Sigmoid colon (tissue), 4 donors: ENCODE measurements around the gene TRIM14.

Experiments
- POLR2A ChIP-seq, 2 donors: fragments of 450-650 bp; IDR thresholded peaks; one replicate each; pipeline ENCODE4 v1.6.1; 2016; ENCODE audit warnings: antibody characterized with exemption in 2 of 2, mild to moderate bottlenecking in 2 of 2, moderate library complexity in 2 of 2
- POLR2AphosphoS5 ChIP-seq, 4 donors: sonication (generic); formaldehyde crosslinking; IDR thresholded peaks; one replicate each; pipeline ENCODE4 v1.6.1; 2017; ENCODE audit warnings: antibody characterized with exemption in 4 of 4
- TF ChIP-seq, protein P1 (sequence below), 4 experiments: fragments of 450-650 bp in 3 of 4; fragments of 200-600 bp in 1 of 4; IDR thresholded peaks; one replicate each; pipeline ENCODE4 v1.5.1; 2016 to 2019; ENCODE audit warnings: antibody characterized with exemption in 4 of 4, mild to moderate bottlenecking in 3 of 4, moderate library complexity in 2 of 4

DNA sequence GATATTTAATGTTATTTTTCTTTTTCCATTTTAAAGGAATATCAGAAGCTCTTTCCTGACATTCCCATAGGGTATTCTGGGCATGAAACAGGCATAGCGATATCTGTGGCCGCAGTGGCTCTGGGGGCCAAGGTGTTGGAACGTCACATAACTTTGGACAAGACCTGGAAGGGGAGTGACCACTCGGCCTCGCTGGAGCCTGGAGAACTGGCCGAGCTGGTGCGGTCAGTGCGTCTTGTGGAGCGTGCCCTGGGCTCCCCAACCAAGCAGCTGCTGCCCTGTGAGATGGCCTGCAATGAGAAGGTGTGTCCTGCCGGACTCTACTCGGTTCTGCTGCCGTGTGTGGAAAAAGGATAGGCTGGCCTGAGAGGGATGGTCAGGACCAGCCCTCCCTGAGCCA lies 38.2 kb downstream of the TRIM14 start:
- TF ChIP-seq, protein P1, sequence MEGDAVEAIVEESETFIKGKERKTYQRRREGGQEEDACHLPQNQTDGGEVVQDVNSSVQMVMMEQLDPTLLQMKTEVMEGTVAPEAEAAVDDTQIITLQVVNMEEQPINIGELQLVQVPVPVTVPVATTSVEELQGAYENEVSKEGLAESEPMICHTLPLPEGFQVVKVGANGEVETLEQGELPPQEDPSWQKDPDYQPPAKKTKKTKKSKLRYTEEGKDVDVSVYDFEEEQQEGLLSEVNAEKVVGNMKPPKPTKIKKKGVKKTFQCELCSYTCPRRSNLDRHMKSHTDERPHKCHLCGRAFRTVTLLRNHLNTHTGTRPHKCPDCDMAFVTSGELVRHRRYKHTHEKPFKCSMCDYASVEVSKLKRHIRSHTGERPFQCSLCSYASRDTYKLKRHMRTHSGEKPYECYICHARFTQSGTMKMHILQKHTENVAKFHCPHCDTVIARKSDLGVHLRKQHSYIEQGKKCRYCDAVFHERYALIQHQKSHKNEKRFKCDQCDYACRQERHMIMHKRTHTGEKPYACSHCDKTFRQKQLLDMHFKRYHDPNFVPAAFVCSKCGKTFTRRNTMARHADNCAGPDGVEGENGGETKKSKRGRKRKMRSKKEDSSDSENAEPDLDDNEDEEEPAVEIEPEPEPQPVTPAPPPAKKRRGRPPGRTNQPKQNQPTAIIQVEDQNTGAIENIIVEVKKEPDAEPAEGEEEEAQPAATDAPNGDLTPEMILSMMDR (IDR thresholded peaks at IDR 0.05), result no peak
- TF ChIP-seq POLR2A (IDR thresholded peaks at IDR 0.05) (no peak), POLR2AphosphoS5 (IDR thresholded peaks at IDR 0.05) (no peak)
